Astrocyte of the cerebellum (primary cell): ENCODE data around the gene LMF1.

ENCODE experiments used
- DNase-seq: peaks from one replicate; pipeline ENCODE4 v3.0.0-alpha.2; 2011; ENCODE audit warnings: low read depth
- H3K4me3 ChIP-seq: 2 replicates; pipeline ENCODE4 v1.5.1; 2011; ENCODE audit warnings: mild to moderate bottlenecking, low read depth, low read length, moderate library complexity
- in situ Hi-C: cut with HindIII; loops from 2 replicates; pipeline ENCODE4 v1.10.0; 2017; ENCODE audit warnings: low sequenced_read_pairs
- TF ChIP-seq, protein P1 (sequence below): IDR thresholded peaks from 2 replicates; pipeline ENCODE4 v1.5.1; 2012; ENCODE audit warnings: low read length, low read depth, moderate library complexity, mild to moderate bottlenecking; ENCODE audit errors: missing control alignments

Gene LMF1

DNA sequence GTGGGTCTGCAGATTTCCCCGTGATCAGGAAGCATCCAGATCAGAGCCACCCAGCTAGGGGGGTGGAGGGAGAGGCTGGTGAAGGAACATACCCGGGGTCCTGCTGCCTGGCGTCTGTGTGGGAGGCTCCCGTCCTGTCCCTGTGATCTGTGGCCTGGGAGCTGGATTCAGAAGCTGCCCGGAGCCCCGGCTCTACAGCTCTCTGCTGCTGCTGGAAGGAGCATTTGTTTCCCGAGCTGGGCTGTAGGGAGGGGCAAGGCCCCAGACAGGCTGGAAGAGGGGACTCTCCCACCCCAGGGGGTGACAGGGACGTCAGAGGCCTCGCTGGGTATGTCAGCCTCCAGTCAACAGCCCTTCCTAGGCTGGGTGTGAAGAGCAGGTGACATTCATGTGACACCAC is 21.0 kb upstream of the LMF1 start:
- H3K4me3 ChIP-seq: no peak overlapping the region
- in situ Hi-C loops: no loop called here
- TF ChIP-seq, protein P1, sequence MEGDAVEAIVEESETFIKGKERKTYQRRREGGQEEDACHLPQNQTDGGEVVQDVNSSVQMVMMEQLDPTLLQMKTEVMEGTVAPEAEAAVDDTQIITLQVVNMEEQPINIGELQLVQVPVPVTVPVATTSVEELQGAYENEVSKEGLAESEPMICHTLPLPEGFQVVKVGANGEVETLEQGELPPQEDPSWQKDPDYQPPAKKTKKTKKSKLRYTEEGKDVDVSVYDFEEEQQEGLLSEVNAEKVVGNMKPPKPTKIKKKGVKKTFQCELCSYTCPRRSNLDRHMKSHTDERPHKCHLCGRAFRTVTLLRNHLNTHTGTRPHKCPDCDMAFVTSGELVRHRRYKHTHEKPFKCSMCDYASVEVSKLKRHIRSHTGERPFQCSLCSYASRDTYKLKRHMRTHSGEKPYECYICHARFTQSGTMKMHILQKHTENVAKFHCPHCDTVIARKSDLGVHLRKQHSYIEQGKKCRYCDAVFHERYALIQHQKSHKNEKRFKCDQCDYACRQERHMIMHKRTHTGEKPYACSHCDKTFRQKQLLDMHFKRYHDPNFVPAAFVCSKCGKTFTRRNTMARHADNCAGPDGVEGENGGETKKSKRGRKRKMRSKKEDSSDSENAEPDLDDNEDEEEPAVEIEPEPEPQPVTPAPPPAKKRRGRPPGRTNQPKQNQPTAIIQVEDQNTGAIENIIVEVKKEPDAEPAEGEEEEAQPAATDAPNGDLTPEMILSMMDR: no peak
- DNase-seq: no peak

DNA sequence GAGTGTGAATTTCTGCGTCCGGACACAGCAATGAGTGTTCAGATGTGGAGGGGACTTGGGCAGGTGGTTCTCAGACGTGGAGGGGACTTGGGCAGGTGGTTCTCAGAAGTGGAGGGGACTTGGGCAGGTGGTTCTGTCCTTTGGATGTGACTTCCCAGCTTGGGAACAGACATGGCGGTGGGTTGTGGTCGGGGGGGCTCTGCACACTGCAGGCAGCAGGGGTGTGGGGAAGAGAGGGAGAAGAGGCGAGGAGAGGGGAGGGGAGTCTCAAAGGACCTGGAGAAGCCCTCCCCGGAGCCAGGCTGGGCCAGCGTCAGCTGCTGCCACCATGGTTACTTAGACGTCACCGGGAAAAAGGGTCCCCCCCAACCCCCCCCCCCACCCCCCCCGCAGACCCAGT is 20.6 kb upstream of the LMF1 start:
- no peak for DNase-seq
- in situ Hi-C loops: no loop called here
- TF ChIP-seq, protein P1: no peak
- no peak overlapping the region for H3K4me3 ChIP-seq

DNA sequence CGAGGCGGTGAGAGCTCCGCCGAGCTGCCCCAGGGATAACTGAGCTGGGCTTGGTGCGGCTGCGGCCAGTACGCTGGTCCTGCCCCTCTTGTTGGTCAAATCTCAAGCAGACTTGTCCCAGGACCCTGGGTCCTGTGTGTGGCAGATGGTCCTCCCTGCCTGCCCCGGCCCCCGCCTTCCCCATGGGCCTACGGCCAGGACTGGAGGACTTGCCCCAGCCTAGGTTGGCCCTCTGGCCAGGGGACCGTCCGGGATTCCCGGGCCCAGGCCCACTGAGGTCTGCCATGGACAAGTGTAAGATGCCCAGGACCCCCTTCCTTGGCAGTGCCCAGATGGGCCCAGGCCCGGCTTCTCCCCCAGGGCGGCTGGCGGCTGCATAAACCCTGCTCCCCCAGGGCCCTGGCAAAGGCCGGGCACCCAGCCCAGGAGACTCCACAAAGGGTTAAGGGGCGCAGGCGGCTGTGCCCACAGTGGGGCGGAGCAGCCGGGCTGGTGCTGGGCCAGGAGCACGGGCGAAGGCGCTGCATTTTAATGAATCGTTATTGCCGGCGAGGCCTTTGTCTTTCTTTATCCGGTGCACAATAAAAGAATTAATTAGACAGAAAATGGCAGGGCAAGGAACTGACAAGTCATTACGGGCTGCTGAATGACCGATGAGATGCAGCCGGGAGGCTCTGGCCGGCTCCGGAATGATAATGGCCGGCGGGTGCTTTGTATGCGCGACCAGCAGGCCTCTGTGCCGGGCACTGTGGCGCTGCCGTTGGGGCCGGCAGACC is 19.9 kb upstream of the LMF1 start:
- in situ Hi-C loops: no loop called here
- no peak for DNase-seq
- TF ChIP-seq, protein P1: no peak
- no peak overlapping the region for H3K4me3 ChIP-seq

DNA sequence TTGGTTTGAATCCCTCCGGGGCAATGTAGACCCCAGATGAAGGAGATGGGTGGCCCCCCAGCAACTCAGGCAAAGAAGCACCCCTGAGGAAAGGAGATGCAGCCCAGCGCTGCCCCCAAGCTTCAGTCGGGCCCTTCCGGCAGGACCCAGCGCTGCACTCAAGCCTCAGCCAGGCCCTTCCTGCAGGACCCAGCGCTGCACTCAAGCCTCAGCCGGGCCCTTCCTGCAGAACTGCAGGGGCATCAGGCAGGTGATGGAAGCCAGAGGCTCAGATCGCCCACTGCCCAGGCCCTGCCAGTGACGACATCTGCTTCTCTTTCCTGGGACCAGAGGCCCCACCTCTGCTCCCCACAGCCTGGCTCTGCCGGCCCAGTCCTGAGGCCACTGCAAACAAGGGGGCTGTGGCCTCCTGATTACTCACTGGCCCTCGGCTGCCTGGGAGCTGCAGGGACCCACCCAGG is 18.6 kb upstream of the LMF1 start:
- in situ Hi-C loops: loop anchor here (5.0 kb wide), 4 partner anchors 48 to 157 kb away; no protein-coding TSS in a partner anchor
- TF ChIP-seq, protein P1: no peak
- DNase-seq: no peak
- H3K4me3 ChIP-seq: no peak overlapping the region

DNA sequence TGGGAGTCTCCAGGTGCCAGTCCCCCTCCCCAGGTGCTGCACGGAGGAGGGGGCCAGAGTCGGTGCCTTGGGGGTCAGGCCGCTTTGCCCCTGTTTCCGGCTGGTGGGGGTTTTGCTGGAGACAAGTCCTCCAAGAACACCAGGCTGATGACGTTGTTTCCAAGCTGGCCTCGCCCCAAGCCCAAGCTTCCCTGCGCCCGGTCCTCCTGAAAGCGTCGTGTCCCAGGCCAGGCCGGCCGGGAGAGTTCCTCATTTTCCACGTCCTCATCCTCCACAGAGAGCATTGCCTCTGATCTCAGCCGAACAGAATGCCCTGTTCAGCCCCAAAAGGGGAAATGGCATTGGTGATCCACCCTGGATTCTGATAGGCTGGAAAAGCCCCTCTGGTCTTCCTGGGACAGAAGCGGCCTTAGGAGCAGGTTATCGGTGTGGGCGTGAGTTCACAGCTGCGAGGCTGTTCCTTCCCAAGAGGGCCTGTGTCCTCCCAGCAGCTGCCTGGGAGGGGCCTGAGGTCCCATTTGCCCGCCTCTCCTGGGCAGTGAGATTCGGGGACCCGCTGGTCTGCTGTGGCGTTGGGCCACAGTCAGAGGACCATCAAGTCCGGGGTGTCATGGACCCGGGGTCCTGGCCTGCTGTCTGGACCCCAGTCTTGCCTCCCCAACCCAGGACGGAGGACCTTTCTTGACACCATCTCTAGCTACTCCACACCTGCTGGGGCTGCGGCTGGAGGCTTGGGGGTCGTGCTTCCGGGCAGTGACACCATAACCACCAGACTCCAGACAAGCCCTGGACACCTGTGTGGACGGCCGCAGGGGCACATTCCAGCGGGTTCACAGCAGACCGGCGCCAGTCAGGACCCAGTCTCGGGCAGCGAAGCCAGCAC is 17.9 kb upstream of the LMF1 start:
- no peak overlapping the region for H3K4me3 ChIP-seq
- TF ChIP-seq, protein P1: no peak
- in situ Hi-C loops: loop anchor here (5.0 kb wide), 4 partner anchors 49 to 156 kb away; no protein-coding TSS in a partner anchor
- DNase-seq: no peak

DNA sequence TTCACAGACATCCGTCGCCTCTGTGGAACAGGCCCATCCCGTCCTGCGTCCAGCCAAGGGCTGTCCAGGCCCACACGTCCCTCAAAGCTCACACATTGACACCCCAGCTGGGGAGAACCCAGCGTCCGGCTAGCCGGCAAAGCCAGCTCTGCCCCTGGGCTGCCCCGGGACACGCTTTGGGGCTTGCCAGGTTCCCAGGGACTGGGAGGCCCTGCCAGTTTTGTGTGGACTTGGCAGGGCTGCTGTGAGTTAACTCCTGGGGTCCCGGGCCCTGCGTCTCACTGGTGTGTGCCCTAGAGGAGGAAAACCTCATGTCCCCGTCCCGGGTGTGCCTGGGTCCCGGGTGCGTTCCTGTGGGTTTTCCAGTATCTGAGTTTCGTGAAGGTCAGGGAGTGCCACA is 17.1 kb upstream of the LMF1 start:
- no peak overlapping the region for H3K4me3 ChIP-seq
- in situ Hi-C loops: loop anchor here (5.0 kb wide), 4 partner anchors 49 to 156 kb away; no protein-coding TSS in a partner anchor
- DNase-seq: no peak
- TF ChIP-seq, protein P1: no peak
